A549 (cell line): ENCODE measurements around the gene CD1D.
"Not testable (repeated sequence)": the region's sequence is repeated elsewhere in the genome, so short reads cannot be mapped to it uniquely, and the experiment has no call there.

ENCODE experiments used
- BHLHE40 ChIP-seq: IDR thresholded peaks from 2 replicates; pipeline ENCODE4 v1.6.1; 2012; ENCODE audit warnings: low read depth, low read length, inconsistent platforms
- HOXA7 ChIP-seq: fragments of 250-450 bp; sonication (Bioruptor Pico); IDR thresholded peaks from 2 replicates; pipeline ENCODE4 v1.5.0; 2020; ENCODE audit warnings: mild to moderate bottlenecking, moderate library complexity
- KDM5A ChIP-seq: fragments of 200-600 bp; sonication (generic); IDR thresholded peaks from 2 replicates; pipeline ENCODE4 v1.6.1; 2016; ENCODE audit warnings: antibody characterized with exemption, mild to moderate bottlenecking
- POLR2A ChIP-seq: IDR thresholded peaks from 2 replicates; pipeline ENCODE4 v1.6.1; 2012; ENCODE audit warnings: mild to moderate bottlenecking, low read length
- TF ChIP-seq, protein P1 (sequence below): fragments of 450-650 bp; IDR thresholded peaks from 2 replicates; pipeline ENCODE4 v1.6.1; 2014; ENCODE audit warnings: antibody characterized with exemption
- TF ChIP-seq, protein P2 (sequence below): fragments of >200 bp; sonication (Bioruptor Twin); formaldehyde crosslinking; IDR thresholded peaks from 3 replicates; pipeline ENCODE4 v1.5.1; 2016

DNA sequence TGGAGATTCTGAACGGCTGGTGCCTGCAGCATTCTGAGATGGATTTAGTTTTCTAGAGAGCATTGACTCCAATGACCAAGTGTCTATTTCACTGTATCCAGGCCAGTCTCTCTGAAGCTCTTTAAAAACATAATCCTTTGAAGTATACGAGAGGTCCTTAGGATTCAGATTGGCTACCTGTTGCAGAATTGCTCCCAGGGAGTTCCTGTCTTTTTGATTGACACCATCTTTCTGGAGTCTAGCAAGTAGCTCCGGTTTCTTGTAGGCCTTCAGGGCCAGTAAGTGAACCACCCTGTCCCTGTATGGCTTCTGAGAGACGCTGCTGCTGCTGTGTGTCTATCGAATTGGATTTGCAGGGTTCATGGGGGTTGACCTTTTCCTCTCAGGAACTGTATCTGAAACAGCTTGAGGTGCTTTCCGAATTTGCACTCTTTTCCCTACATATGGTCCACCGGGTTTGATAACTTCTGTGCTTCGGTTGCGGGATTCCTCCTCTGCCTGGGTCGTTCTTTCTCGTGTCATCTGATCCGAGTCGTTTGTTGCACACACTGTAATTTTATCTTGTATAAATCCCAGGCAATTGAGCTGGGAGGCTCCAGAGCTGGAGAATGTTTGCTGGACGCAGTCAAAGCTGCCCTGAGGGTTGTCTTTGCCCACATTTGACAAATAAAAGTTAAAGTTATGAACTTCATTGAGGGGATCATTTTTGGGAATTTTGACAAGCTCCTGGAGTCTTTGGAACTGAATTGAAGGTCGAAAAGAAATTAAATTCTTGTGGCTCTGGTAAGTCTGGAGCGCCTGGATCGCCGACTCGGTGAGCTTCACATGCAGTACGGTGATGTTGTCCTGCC, 3.6 kb upstream of the CD1D start:
- TF ChIP-seq, protein P1, sequence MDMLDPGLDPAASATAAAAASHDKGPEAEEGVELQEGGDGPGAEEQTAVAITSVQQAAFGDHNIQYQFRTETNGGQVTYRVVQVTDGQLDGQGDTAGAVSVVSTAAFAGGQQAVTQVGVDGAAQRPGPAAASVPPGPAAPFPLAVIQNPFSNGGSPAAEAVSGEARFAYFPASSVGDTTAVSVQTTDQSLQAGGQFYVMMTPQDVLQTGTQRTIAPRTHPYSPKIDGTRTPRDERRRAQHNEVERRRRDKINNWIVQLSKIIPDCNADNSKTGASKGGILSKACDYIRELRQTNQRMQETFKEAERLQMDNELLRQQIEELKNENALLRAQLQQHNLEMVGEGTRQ = not testable (repeated sequence)
- not testable (repeated sequence) for TF ChIP-seq KDM5A; HOXA7 (CRISPR knock-in tag); BHLHE40; POLR2A
- TF ChIP-seq, protein P2, sequence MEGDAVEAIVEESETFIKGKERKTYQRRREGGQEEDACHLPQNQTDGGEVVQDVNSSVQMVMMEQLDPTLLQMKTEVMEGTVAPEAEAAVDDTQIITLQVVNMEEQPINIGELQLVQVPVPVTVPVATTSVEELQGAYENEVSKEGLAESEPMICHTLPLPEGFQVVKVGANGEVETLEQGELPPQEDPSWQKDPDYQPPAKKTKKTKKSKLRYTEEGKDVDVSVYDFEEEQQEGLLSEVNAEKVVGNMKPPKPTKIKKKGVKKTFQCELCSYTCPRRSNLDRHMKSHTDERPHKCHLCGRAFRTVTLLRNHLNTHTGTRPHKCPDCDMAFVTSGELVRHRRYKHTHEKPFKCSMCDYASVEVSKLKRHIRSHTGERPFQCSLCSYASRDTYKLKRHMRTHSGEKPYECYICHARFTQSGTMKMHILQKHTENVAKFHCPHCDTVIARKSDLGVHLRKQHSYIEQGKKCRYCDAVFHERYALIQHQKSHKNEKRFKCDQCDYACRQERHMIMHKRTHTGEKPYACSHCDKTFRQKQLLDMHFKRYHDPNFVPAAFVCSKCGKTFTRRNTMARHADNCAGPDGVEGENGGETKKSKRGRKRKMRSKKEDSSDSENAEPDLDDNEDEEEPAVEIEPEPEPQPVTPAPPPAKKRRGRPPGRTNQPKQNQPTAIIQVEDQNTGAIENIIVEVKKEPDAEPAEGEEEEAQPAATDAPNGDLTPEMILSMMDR = not testable (repeated sequence)
